GM23338 (cell line): ENCODE data around the gene WSCD2. TPM values are rescaled to one million over a fixed set of nuclear protein-coding genes. Genes with fewer than 3 reads are reported as not detected.

Source experiments
- ATAC-seq: fragments of 200-7000 bp; cut with Tn5 transposase; 3 replicates; pipeline ENCODE4 v1.9.1; 2020
- DNase-seq: peaks from one replicate; pipeline ENCODE4 v3.0.0-alpha.2; 2015; ENCODE audit warnings: low spot score
- H2AFZ ChIP-seq: fragments of 200-600 bp; sonication (generic); 2 replicates; pipeline ENCODE4 v1.8.0; 2016; ENCODE audit warnings: antibody characterized with exemption, mild to moderate bottlenecking, moderate library complexity
- H3F3A ChIP-seq: fragments of 200-600 bp; sonication (generic); replicated peaks from 2 replicates; pipeline ENCODE4 v1.8.0; 2017; ENCODE audit warnings: antibody characterized with exemption, mixed run types, low read depth
- H3K27ac ChIP-seq: fragments of 200-600 bp; sonication (generic); 2 replicates; pipeline ENCODE4 v1.6.1; 2016; ENCODE audit warnings: low read depth
- H3K27me3 ChIP-seq: fragments of 200-600 bp; sonication (generic); 2 replicates; pipeline ENCODE4 v1.8.0; 2016; ENCODE audit warnings: mild to moderate bottlenecking, mixed run types, moderate library complexity; ENCODE audit not compliant: insufficient read depth
- H3K36me3 ChIP-seq: fragments of 200-600 bp; sonication (generic); 2 replicates; pipeline ENCODE4 v1.8.0; 2016; ENCODE audit warnings: mild to moderate bottlenecking; ENCODE audit not compliant: insufficient read depth
- H3K4me1 ChIP-seq: fragments of 200-600 bp; sonication (generic); 2 replicates; pipeline ENCODE4 v1.8.0; 2016; ENCODE audit warnings: mild to moderate bottlenecking, moderate library complexity; ENCODE audit not compliant: insufficient read depth
- H3K4me2 ChIP-seq: fragments of 200-600 bp; sonication (generic); 2 replicates; pipeline ENCODE4 v1.7.1; 2017; ENCODE audit warnings: mixed run types
- H3K4me3 ChIP-seq: fragments of 200-600 bp; sonication (generic); 2 replicates; pipeline ENCODE4 v1.6.1; 2016; ENCODE audit warnings: mixed run types
- H3K79me2 ChIP-seq: fragments of 200-600 bp; sonication (generic); replicated peaks from 2 replicates; pipeline ENCODE4 v1.8.0; 2017; ENCODE audit warnings: mild to moderate bottlenecking; ENCODE audit not compliant: insufficient read depth
- H3K9me2 ChIP-seq: fragments of 200-600 bp; sonication (generic); 2 replicates; pipeline ENCODE4 v1.8.0; 2017; ENCODE audit not compliant: insufficient read depth
- H4K20me1 ChIP-seq: fragments of 200-600 bp; sonication (generic); replicated peaks from 2 replicates; pipeline ENCODE4 v1.8.0; 2017; ENCODE audit warnings: mild to moderate bottlenecking; ENCODE audit not compliant: insufficient read depth
- H3K27ac Mint-ChIP-seq: 2 replicates; pipeline ENCODE4 v1.8.0; 2020; ENCODE audit warnings: inconsistent platforms, mild to moderate bottlenecking, moderate library complexity, mixed read lengths
- H3K27me3 Mint-ChIP-seq: 3 replicates; pipeline ENCODE4 v1.8.0; 2022; ENCODE audit warnings: low read depth, mild to moderate bottlenecking, moderate library complexity, mixed read lengths, inconsistent platforms; ENCODE audit not compliant: insufficient read depth, poor library complexity
- H3K36me3 Mint-ChIP-seq: 3 replicates; pipeline ENCODE4 v1.8.0; 2021; ENCODE audit warnings: low read depth, mild to moderate bottlenecking, inconsistent platforms, moderate library complexity, mixed read lengths
- H3K4me1 Mint-ChIP-seq: 3 replicates; pipeline ENCODE4 v1.8.0; 2020; ENCODE audit warnings: mild to moderate bottlenecking, inconsistent platforms, mixed read lengths
- H3K4me3 Mint-ChIP-seq: 3 replicates; pipeline ENCODE4 v1.8.0; 2021; ENCODE audit warnings: moderate library complexity, mild to moderate bottlenecking, inconsistent platforms, mixed read lengths
- H3K9me3 Mint-ChIP-seq: 3 replicates; pipeline ENCODE4 v1.8.0; 2020; ENCODE audit warnings: moderate library complexity, mild to moderate bottlenecking, inconsistent platforms, mixed read lengths
- CREB1 ChIP-seq: fragments of 250-450 bp; sonication (Bioruptor Pico); IDR thresholded peaks from 2 replicates; pipeline ENCODE4 v1.5.0; 2020; ENCODE audit warnings: low read depth, mild to moderate bottlenecking, moderate library complexity
- JUNB ChIP-seq: IDR thresholded peaks from one replicate; pipeline ENCODE4 v1.6.1; 2016; ENCODE audit warnings: antibody characterized with exemption; ENCODE audit not compliant: unreplicated experiment
- NANOG ChIP-seq: IDR thresholded peaks from 2 replicates; pipeline ENCODE4 v1.6.1; 2016; ENCODE audit warnings: antibody characterized with exemption, borderline replicate concordance
- POLR2AphosphoS5 ChIP-seq: IDR thresholded peaks from 2 replicates; pipeline ENCODE4 v1.6.1; 2016; ENCODE audit warnings: antibody characterized with exemption, low read depth
- ZNF114 ChIP-seq: fragments of 250-450 bp; sonication (Bioruptor Pico); IDR thresholded peaks from 2 replicates; pipeline ENCODE4 v1.5.0; 2020; ENCODE audit warnings: mild to moderate bottlenecking, moderate library complexity
- ZNF331 ChIP-seq: fragments of 250-450 bp; sonication (Bioruptor Pico); IDR thresholded peaks from 2 replicates; pipeline ENCODE4 v1.5.0; 2020; ENCODE audit warnings: low read depth, mild to moderate bottlenecking, moderate library complexity
- polyA plus RNA-seq: library from polyadenylated mRNA; unstranded; fragments of >200 nt; fragmentation: Nextera tagmentation; extraction: Ambion mirVana; gene quantifications from 2 replicates; pipeline ENCODE4 v1.2.1, GENCODE V29; 2016
- total RNA-seq: library from RNA; depleted of rRNA; stranded (reverse); fragments of >200 nt; shearing (Covaris generic); gene quantifications from 2 replicates; pipeline ENCODE4 v1.2.3, GENCODE V29; 2014
- TF ChIP-seq, protein P1 (sequence below), 2 experiments: fragments of 200-600 bp in 1 of 2; sonication (generic) in 1 of 2; conservative IDR thresholded peaks; 2 replicates each; pipeline versions ENCODE4 v1.5.1 to v1.6.1; 2016 to 2017; ENCODE audit warnings: antibody characterized with exemption in 2 of 2, low read depth in 2 of 2, mild to moderate bottlenecking in 2 of 2, moderate library complexity in 1 of 2
- TF ChIP-seq, protein P2 (sequence below): IDR thresholded peaks from one replicate; pipeline ENCODE4 v1.6.1; 2018; ENCODE audit warnings: antibody characterized with exemption; ENCODE audit not compliant: unreplicated experiment
- TF ChIP-seq, protein P3 (sequence below): fragments of 250-450 bp; sonication (Bioruptor Pico); IDR thresholded peaks from 2 replicates; pipeline ENCODE4 v1.5.0; 2020; ENCODE audit warnings: mild to moderate bottlenecking, moderate library complexity
- TF ChIP-seq, protein P4 (sequence below): IDR thresholded peaks from 2 replicates; pipeline ENCODE4 v1.6.1; 2016; ENCODE audit warnings: antibody characterized with exemption

Gene WSCD2
- total and polyA plus RNA-seq, 2 experiments from 2014 or later = 0.66 to 3.1 TPM

DNA sequence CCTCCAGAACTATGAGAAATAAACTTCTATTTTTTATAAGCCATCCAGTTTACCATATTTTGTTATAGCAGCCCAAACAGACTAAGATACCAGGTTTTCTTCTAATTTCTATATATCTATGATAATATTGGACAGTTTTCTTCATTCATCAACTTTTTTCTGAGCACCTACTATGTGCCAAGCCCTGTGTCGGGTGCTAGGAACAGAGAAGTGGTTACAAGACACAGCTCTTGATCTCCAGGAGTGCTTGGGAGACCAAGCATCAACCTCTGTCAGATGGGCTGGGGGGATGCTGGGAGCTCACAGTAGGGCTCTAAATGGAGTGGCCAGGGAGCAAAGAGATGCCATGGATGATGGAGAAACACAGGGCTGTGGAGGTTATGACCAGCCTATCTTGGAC, 2.9 kb upstream of the WSCD2 start (continued):
- TF ChIP-seq, protein P1, sequence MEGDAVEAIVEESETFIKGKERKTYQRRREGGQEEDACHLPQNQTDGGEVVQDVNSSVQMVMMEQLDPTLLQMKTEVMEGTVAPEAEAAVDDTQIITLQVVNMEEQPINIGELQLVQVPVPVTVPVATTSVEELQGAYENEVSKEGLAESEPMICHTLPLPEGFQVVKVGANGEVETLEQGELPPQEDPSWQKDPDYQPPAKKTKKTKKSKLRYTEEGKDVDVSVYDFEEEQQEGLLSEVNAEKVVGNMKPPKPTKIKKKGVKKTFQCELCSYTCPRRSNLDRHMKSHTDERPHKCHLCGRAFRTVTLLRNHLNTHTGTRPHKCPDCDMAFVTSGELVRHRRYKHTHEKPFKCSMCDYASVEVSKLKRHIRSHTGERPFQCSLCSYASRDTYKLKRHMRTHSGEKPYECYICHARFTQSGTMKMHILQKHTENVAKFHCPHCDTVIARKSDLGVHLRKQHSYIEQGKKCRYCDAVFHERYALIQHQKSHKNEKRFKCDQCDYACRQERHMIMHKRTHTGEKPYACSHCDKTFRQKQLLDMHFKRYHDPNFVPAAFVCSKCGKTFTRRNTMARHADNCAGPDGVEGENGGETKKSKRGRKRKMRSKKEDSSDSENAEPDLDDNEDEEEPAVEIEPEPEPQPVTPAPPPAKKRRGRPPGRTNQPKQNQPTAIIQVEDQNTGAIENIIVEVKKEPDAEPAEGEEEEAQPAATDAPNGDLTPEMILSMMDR (conservative IDR thresholded peaks at IDR 0.05; ENCODE audit: low read depth in 2 of 2) = no peak
- TF ChIP-seq ZNF331 (CRISPR knock-in tag) = no peak

DNA sequence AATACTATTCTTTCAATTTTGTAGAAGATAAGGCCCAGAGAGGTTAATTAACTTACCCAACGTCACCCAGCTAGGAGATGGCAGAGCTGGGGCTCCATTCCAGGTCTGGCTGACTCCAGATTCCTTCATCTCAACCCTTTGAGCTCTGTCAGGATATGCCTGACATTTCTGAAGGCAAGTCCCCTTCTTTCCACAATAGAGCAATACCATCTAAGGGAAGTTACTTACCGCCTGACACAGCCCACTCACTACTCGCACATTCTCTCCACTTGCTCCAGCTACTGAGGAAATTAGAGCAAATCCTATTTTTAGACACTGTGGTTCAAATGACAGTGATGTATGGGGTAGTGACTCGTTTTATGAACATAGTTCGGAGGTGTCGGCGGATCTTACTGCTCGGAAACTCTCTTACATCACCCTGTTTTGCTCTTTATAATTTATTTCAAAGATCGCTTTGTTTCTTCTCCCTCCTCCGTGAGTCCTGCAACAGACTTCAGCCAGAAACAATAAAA, 2.0 kb upstream of the WSCD2 start:
- Histone ChIP-seq H4K20me1 (no peaks in the 10 kb centered on the region), H3K9me2 (no peaks in the 10 kb centered on the region), H3K4me2 (no peak overlapping the region), H3F3A (0 out of 2 replicates have a peak, but pooled peaks cover 5% of the 10 kb centered on the region), H3K27me3 (peaks cover 26% of the 10 kb centered on the region), H3K79me2 (no peaks in the 10 kb centered on the region), H3K4me3 (no peak overlapping the region), H3K27ac (no peak overlapping the region), H2AFZ (no peak overlapping the region), H3K4me1 (peaks cover 6% of the 10 kb centered on the region; the same call in 1 of the 2 replicates), H3K36me3 (no peaks in the 10 kb centered on the region)
- Mint-ChIP-seq H3K9me3 (no peaks in the 10 kb centered on the region), H3K4me1 (peaks cover 15% of the 10 kb centered on the region), H3K36me3 (no peaks in the 10 kb centered on the region), H3K27ac (no peak overlapping the region), H3K4me3 (no peak overlapping the region), H3K27me3 (peaks cover 14% of the 10 kb centered on the region)
- DNase-seq = no peak
- no peak for ATAC-seq
- TF ChIP-seq NANOG (no peak), POLR2AphosphoS5 (no peak), JUNB (no peak), ZNF331 (CRISPR knock-in tag) (no peak), ZNF114 (CRISPR knock-in tag) (no peak), CREB1 (CRISPR knock-in tag) (no peak)
- TF ChIP-seq, protein P2, sequence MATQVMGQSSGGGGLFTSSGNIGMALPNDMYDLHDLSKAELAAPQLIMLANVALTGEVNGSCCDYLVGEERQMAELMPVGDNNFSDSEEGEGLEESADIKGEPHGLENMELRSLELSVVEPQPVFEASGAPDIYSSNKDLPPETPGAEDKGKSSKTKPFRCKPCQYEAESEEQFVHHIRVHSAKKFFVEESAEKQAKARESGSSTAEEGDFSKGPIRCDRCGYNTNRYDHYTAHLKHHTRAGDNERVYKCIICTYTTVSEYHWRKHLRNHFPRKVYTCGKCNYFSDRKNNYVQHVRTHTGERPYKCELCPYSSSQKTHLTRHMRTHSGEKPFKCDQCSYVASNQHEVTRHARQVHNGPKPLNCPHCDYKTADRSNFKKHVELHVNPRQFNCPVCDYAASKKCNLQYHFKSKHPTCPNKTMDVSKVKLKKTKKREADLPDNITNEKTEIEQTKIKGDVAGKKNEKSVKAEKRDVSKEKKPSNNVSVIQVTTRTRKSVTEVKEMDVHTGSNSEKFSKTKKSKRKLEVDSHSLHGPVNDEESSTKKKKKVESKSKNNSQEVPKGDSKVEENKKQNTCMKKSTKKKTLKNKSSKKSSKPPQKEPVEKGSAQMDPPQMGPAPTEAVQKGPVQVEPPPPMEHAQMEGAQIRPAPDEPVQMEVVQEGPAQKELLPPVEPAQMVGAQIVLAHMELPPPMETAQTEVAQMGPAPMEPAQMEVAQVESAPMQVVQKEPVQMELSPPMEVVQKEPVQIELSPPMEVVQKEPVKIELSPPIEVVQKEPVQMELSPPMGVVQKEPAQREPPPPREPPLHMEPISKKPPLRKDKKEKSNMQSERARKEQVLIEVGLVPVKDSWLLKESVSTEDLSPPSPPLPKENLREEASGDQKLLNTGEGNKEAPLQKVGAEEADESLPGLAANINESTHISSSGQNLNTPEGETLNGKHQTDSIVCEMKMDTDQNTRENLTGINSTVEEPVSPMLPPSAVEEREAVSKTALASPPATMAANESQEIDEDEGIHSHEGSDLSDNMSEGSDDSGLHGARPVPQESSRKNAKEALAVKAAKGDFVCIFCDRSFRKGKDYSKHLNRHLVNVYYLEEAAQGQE = no peak
- TF ChIP-seq, protein P3, sequence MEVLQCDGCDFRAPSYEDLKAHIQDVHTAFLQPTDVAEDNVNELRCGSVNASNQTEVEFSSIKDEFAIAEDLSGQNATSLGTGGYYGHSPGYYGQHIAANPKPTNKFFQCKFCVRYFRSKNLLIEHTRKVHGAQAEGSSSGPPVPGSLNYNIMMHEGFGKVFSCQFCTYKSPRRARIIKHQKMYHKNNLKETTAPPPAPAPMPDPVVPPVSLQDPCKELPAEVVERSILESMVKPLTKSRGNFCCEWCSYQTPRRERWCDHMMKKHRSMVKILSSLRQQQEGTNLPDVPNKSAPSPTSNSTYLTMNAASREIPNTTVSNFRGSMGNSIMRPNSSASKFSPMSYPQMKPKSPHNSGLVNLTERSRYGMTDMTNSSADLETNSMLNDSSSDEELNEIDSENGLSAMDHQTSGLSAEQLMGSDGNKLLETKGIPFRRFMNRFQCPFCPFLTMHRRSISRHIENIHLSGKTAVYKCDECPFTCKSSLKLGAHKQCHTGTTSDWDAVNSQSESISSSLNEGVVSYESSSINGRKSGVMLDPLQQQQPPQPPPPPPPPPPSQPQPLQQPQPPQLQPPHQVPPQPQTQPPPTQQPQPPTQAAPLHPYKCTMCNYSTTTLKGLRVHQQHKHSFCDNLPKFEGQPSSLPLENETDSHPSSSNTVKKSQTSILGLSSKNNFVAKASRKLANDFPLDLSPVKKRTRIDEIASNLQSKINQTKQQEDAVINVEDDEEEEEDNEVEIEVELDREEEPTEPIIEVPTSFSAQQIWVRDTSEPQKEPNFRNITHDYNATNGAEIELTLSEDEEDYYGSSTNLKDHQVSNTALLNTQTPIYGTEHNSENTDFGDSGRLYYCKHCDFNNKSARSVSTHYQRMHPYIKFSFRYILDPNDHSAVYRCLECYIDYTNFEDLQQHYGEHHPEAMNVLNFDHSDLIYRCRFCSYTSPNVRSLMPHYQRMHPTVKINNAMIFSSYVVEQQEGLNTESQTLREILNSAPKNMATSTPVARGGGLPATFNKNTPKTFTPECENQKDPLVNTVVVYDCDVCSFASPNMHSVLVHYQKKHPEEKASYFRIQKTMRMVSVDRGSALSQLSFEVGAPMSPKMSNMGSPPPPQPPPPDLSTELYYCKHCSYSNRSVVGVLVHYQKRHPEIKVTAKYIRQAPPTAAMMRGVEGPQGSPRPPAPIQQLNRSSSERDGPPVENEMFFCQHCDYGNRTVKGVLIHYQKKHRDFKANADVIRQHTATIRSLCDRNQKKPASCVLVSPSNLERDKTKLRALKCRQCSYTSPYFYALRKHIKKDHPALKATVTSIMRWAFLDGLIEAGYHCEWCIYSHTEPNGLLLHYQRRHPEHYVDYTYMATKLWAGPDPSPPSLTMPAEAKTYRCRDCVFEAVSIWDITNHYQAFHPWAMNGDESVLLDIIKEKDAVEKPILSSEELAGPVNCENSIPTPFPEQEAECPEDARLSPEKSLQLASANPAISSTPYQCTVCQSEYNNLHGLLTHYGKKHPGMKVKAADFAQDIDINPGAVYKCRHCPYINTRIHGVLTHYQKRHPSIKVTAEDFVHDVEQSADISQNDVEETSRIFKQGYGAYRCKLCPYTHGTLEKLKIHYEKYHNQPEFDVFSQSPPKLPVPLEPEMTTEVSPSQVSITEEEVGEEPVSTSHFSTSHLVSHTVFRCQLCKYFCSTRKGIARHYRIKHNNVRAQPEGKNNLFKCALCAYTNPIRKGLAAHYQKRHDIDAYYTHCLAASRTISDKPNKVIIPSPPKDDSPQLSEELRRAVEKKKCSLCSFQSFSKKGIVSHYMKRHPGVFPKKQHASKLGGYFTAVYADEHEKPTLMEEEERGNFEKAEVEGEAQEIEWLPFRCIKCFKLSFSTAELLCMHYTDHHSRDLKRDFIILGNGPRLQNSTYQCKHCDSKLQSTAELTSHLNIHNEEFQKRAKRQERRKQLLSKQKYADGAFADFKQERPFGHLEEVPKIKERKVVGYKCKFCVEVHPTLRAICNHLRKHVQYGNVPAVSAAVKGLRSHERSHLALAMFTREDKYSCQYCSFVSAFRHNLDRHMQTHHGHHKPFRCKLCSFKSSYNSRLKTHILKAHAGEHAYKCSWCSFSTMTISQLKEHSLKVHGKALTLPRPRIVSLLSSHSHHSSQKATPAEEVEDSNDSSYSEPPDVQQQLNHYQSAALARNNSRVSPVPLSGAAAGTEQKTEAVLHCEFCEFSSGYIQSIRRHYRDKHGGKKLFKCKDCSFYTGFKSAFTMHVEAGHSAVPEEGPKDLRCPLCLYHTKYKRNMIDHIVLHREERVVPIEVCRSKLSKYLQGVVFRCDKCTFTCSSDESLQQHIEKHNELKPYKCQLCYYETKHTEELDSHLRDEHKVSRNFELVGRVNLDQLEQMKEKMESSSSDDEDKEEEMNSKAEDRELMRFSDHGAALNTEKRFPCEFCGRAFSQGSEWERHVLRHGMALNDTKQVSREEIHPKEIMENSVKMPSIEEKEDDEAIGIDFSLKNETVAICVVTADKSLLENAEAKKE (CRISPR knock-in tag) = no peak
- TF ChIP-seq, protein P4, sequence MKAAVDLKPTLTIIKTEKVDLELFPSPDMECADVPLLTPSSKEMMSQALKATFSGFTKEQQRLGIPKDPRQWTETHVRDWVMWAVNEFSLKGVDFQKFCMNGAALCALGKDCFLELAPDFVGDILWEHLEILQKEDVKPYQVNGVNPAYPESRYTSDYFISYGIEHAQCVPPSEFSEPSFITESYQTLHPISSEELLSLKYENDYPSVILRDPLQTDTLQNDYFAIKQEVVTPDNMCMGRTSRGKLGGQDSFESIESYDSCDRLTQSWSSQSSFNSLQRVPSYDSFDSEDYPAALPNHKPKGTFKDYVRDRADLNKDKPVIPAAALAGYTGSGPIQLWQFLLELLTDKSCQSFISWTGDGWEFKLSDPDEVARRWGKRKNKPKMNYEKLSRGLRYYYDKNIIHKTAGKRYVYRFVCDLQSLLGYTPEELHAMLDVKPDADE = no peak
- TF ChIP-seq, protein P1 (conservative IDR thresholded peaks at IDR 0.05; ENCODE audit: low read depth in 2 of 2) = no peak
